Measurements from ENCODE around the gene TAS1R1. TPM values are rescaled to one million over a fixed set of nuclear protein-coding genes. Genes with fewer than 3 reads are reported as not detected.
"Not testable (repeated sequence)": the region's sequence is repeated elsewhere in the genome, so short reads cannot be mapped to it uniquely, and the experiment has no call there.

The TAS1R1 gene
- polyA plus RNA-seq, 1 donor (not counting 4 experiments of a cell fraction or from before 2014, with no cell fraction given): not detected

DNA sequence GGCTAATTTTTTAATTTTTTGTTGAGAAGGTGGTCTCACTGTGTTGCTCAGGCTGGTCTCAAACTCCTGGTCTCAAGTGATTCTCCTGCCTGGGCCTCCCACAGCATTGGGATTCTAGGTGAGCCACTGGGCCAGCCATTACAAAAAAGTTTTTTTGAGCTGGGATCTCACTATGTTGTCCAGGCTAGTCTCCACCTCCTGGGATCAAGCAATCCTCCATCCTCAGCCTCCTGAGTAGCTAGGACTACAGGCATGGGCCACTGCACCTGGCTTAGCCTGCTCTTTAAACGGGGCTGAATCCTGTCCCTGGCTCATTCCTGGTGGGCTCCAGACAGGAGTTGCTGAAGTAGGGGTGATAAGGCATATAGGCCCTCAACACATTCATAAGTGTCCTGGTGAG, 2.5 kb downstream of the TAS1R1 start:
- DNase-seq (ENCODE audit: low read depth, low spot score) (no peak), FAIRE-seq (no peak)
- Histone ChIP-seq H3K79me2 (ENCODE audit: control insufficient read depth, insufficient read depth, low read length) (peaks cover 17% of the 10 kb centered on the region), H3K27ac (ENCODE audit: control insufficient read depth, insufficient read depth, low read length) (no peak overlapping the region), H3K9me1 (ENCODE audit: control insufficient read depth, extremely low read depth, insufficient read depth, low read length) (no peaks in the 10 kb centered on the region), H3K9ac (ENCODE audit: control insufficient read depth, extremely low read depth, insufficient read depth, low read length) (no peak overlapping the region), H3K27me3 (ENCODE audit: control insufficient read depth, extremely low read depth, insufficient read depth, low read length) (no peaks in the 10 kb centered on the region), H4K20me1 (ENCODE audit: control insufficient read depth, extremely low read depth, insufficient read depth, low read length) (no peaks in the 10 kb centered on the region), H3K9me3 (ENCODE audit: control insufficient read depth, low read depth, low read length) (no peaks in the 10 kb centered on the region), H2AFZ (ENCODE audit: control insufficient read depth, low read length) (no peak overlapping the region), H3K4me1 (ENCODE audit: control insufficient read depth, extremely low read depth, insufficient read depth, low read length) (peaks cover 11% of the 10 kb centered on the region), H3K36me3 (ENCODE audit: control insufficient read depth in 2 of 2, extremely low read depth in 1 of 2, insufficient read depth in 2 of 2, low read length in 2 of 2) (no peaks in the 10 kb centered on the region), H3K4me2 (ENCODE audit: control insufficient read depth, extremely low read depth, insufficient read depth, low read depth, low read length) (no peak overlapping the region), H3K4me3 (ENCODE audit: control insufficient read depth in 2 of 3, extremely low read depth in 1 of 3, insufficient read depth in 2 of 3, low read depth in 1 of 3, low read length in 3 of 3) (no peak overlapping the region)
- dilution Hi-C loops (cut with MboI; ENCODE audit: extremely low pct_ligation_motif_present, low sequenced_read_pairs): no loop called here
- no peak for TF ChIP-seq EZH2 (IDR thresholded peaks at IDR 0.05; ENCODE audit: low read length)
- TF ChIP-seq, protein P1, sequence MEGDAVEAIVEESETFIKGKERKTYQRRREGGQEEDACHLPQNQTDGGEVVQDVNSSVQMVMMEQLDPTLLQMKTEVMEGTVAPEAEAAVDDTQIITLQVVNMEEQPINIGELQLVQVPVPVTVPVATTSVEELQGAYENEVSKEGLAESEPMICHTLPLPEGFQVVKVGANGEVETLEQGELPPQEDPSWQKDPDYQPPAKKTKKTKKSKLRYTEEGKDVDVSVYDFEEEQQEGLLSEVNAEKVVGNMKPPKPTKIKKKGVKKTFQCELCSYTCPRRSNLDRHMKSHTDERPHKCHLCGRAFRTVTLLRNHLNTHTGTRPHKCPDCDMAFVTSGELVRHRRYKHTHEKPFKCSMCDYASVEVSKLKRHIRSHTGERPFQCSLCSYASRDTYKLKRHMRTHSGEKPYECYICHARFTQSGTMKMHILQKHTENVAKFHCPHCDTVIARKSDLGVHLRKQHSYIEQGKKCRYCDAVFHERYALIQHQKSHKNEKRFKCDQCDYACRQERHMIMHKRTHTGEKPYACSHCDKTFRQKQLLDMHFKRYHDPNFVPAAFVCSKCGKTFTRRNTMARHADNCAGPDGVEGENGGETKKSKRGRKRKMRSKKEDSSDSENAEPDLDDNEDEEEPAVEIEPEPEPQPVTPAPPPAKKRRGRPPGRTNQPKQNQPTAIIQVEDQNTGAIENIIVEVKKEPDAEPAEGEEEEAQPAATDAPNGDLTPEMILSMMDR (optimal IDR thresholded peaks at IDR 0.05 in 1 of 3, IDR thresholded peaks at IDR 0.05 in 1 of 3, conservative IDR thresholded peaks at IDR 0.05 in 1 of 3; ENCODE audit: extremely low read depth in 1 of 3, insufficient read depth in 2 of 3, low read length in 3 of 3): no peak

DNA sequence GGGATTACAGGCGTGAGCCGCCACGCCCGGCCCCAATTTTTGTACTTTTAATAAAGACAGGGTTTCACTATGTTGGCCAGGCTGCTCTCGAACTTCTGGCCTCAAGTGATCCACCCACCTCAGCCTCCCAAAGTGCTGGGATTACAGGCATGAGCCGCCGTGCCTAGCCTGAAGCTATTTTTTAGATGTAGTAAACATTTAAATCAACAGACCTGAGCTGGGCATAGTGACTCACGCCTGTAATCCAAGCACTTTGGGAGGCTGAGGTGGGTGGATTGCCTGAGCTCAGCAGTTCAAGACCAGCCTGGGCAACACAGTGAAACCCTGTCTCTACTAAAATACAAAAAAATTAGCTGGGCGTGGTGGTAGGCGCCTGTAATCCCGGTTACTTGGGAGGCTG, 4.1 kb downstream of the TAS1R1 start:
- H3K4me1 ChIP-seq (ENCODE audit: control insufficient read depth, extremely low read depth, insufficient read depth, low read length); H3K79me2 ChIP-seq (ENCODE audit: control insufficient read depth, insufficient read depth, low read length); H3K9me1 ChIP-seq (ENCODE audit: control insufficient read depth, extremely low read depth, insufficient read depth, low read length); dilution Hi-C loops (cut with MboI; ENCODE audit: extremely low pct_ligation_motif_present, low sequenced_read_pairs); H2AFZ ChIP-seq (ENCODE audit: control insufficient read depth, low read length); H3K9me3 ChIP-seq (ENCODE audit: control insufficient read depth, low read depth, low read length); H4K20me1 ChIP-seq (ENCODE audit: control insufficient read depth, extremely low read depth, insufficient read depth, low read length); H3K27me3 ChIP-seq (ENCODE audit: control insufficient read depth, extremely low read depth, insufficient read depth, low read length); H3K4me2 ChIP-seq (ENCODE audit: control insufficient read depth, extremely low read depth, insufficient read depth, low read depth, low read length); H3K36me3 ChIP-seq (ENCODE audit: control insufficient read depth in 2 of 2, extremely low read depth in 1 of 2, insufficient read depth in 2 of 2, low read length in 2 of 2); H3K27ac ChIP-seq (ENCODE audit: control insufficient read depth, insufficient read depth, low read length); H3K9ac ChIP-seq (ENCODE audit: control insufficient read depth, extremely low read depth, insufficient read depth, low read length); DNase-seq (ENCODE audit: low read depth, low spot score); FAIRE-seq; H3K4me3 ChIP-seq (ENCODE audit: control insufficient read depth in 2 of 3, extremely low read depth in 1 of 3, insufficient read depth in 2 of 3, low read depth in 1 of 3, low read length in 3 of 3): not testable (repeated sequence)

- Histone ChIP-seq H3K27me3 (ENCODE audit: control insufficient read depth, extremely low read depth, insufficient read depth, low read length) (peaks cover 16% of the 10 kb centered on the region), H3K9ac (ENCODE audit: control insufficient read depth, extremely low read depth, insufficient read depth, low read length) (no peak overlapping the region), H3K27ac (ENCODE audit: control insufficient read depth, insufficient read depth, low read length) (no peak overlapping the region), H3K4me2 (ENCODE audit: control insufficient read depth, extremely low read depth, insufficient read depth, low read depth, low read length) (no peak overlapping the region), H3K4me1 (ENCODE audit: control insufficient read depth, extremely low read depth, insufficient read depth, low read length) (no peaks in the 10 kb centered on the region), H3K79me2 (ENCODE audit: control insufficient read depth, insufficient read depth, low read length) (no peaks in the 10 kb centered on the region), H3K9me1 (ENCODE audit: control insufficient read depth, extremely low read depth, insufficient read depth, low read length) (no peaks in the 10 kb centered on the region), H4K20me1 (ENCODE audit: control insufficient read depth, extremely low read depth, insufficient read depth, low read length) (no peaks in the 10 kb centered on the region), H2AFZ (ENCODE audit: control insufficient read depth, low read length) (no peak overlapping the region), H3K4me3 (ENCODE audit: control insufficient read depth in 2 of 3, extremely low read depth in 1 of 3, insufficient read depth in 2 of 3, low read depth in 1 of 3, low read length in 3 of 3) (no peak overlapping the region), H3K36me3 (ENCODE audit: control insufficient read depth in 2 of 2, extremely low read depth in 1 of 2, insufficient read depth in 2 of 2, low read length in 2 of 2) (no peaks in the 10 kb centered on the region), H3K9me3 (ENCODE audit: control insufficient read depth, low read depth, low read length) (no peaks in the 10 kb centered on the region)
- dilution Hi-C loops (cut with MboI; ENCODE audit: extremely low pct_ligation_motif_present, low sequenced_read_pairs): no loop called here
- FAIRE-seq (no peak), DNase-seq (ENCODE audit: low read depth, low spot score) (no peak)
- no peak for TF ChIP-seq EZH2 (IDR thresholded peaks at IDR 0.05; ENCODE audit: low read length)
- TF ChIP-seq, protein P1 (optimal IDR thresholded peaks at IDR 0.05 in 1 of 3, IDR thresholded peaks at IDR 0.05 in 1 of 3, conservative IDR thresholded peaks at IDR 0.05 in 1 of 3; ENCODE audit: extremely low read depth in 1 of 3, insufficient read depth in 2 of 3, low read length in 3 of 3): no peak
Measured at GRCh38 chr1:6560267-6560666, 5.2 kb downstream of the TAS1R1 start.
